Mesenchymal stem cell (in vitro differentiated cells and primary cell): Measurements from ENCODE around the gene INSIG1.

Experiments
- DNase-seq: peaks from one replicate; pipeline ENCODE4 v3.0.0-alpha.2; 2013
- H2AFZ ChIP-seq: one replicate; pipeline ENCODE4 v1.6.1; 2013; ENCODE audit warnings: low read depth, mild to moderate bottlenecking, control low read depth, inconsistent platforms, low read length, moderate library complexity
- H2AK5ac ChIP-seq: 2 replicates; pipeline ENCODE4 v1.6.1; 2013; ENCODE audit warnings: low read length, moderate library complexity, mild to moderate bottlenecking, inconsistent platforms; ENCODE audit not compliant: severe bottlenecking
- H2BK120ac ChIP-seq: one replicate; pipeline ENCODE4 v1.6.1; 2013; ENCODE audit warnings: low read depth, mild to moderate bottlenecking, inconsistent platforms, low read length, moderate library complexity
- H2BK12ac ChIP-seq, 2 experiments: one replicate each; pipeline ENCODE4 v1.6.1; 2013; ENCODE audit warnings: inconsistent platforms in 2 of 2, low read length in 2 of 2, mild to moderate bottlenecking in 2 of 2, moderate library complexity in 2 of 2, control low read depth in 1 of 2
- H2BK15ac ChIP-seq: one replicate; pipeline ENCODE4 v1.6.1; 2013; ENCODE audit warnings: mild to moderate bottlenecking, low read depth, inconsistent platforms; ENCODE audit not compliant: poor library complexity, severe bottlenecking
- H2BK5ac ChIP-seq: 2 replicates; pipeline ENCODE4 v1.6.1; 2013; ENCODE audit warnings: low read depth, mild to moderate bottlenecking, low read length, control low read depth, inconsistent platforms; ENCODE audit not compliant: poor library complexity, severe bottlenecking
- H3K14ac ChIP-seq, 2 experiments: one replicate each; pipeline ENCODE4 v1.6.1; 2013; ENCODE audit warnings: inconsistent platforms in 2 of 2, low read length in 2 of 2, control low read depth in 1 of 2, mild to moderate bottlenecking in 1 of 2, moderate library complexity in 1 of 2
- H3K18ac ChIP-seq, 2 experiments: one replicate each; pipeline ENCODE4 v1.6.1; 2013; ENCODE audit warnings: inconsistent platforms in 2 of 2, low read length in 2 of 2, control low read depth in 1 of 2, low read depth in 1 of 2, mild to moderate bottlenecking in 1 of 2
- H3K23ac ChIP-seq, 2 experiments: one replicate each; pipeline ENCODE4 v1.6.1; 2013; ENCODE audit warnings: inconsistent platforms in 2 of 2, low read length in 2 of 2, mild to moderate bottlenecking in 2 of 2, moderate library complexity in 2 of 2, control low read depth in 1 of 2
- H3K27ac ChIP-seq: 2 replicates; pipeline ENCODE4 v1.5.1; 2013; ENCODE audit warnings: mild to moderate bottlenecking, moderate library complexity, low read length, control low read depth, inconsistent platforms; ENCODE audit not compliant: poor library complexity, severe bottlenecking
- H3K27me3 ChIP-seq, 2 experiments: 2 replicates each; pipeline versions ENCODE4 v1.6.1 to v1.7.0; 2013; ENCODE audit warnings: low read length in 2 of 2, mild to moderate bottlenecking in 2 of 2, moderate library complexity in 2 of 2, control low read depth in 1 of 2, inconsistent platforms in 1 of 2; ENCODE audit not compliant: control insufficient read depth in 1 of 2, insufficient read depth in 1 of 2
- H3K36me3 ChIP-seq, 2 experiments: 2 replicates each; pipeline versions ENCODE4 v1.6.1 to v1.7.0; 2013; ENCODE audit warnings: low read length in 2 of 2, control low read depth in 1 of 2, inconsistent platforms in 1 of 2, low read depth in 1 of 2, mild to moderate bottlenecking in 1 of 2; ENCODE audit not compliant: insufficient read depth in 2 of 2, control insufficient read depth in 1 of 2
- H3K4ac ChIP-seq, 2 experiments: one replicate each; pipeline ENCODE4 v1.6.1; 2013; ENCODE audit warnings: inconsistent platforms in 2 of 2, low read length in 2 of 2, mild to moderate bottlenecking in 2 of 2, moderate library complexity in 2 of 2, control low read depth in 1 of 2, low read depth in 1 of 2
- H3K4me1 ChIP-seq: 2 replicates; pipeline ENCODE4 v1.6.1; 2013; ENCODE audit warnings: low read depth, low read length, control low read depth; ENCODE audit not compliant: control insufficient read depth, insufficient read depth
- H3K4me2 ChIP-seq: 2 replicates; pipeline ENCODE4 v1.6.1; 2013; ENCODE audit warnings: low read length, mild to moderate bottlenecking, inconsistent platforms; ENCODE audit not compliant: poor library complexity, severe bottlenecking
- H3K4me3 ChIP-seq, 2 experiments: 2 replicates each; pipeline versions ENCODE4 v1.5.1 to v1.7.0; 2013; ENCODE audit warnings: low read length in 2 of 2, mild to moderate bottlenecking in 2 of 2, control low read depth in 1 of 2, low read depth in 1 of 2; ENCODE audit not compliant: insufficient read depth in 1 of 2
- H3K79me1 ChIP-seq: replicated peaks from 2 replicates; pipeline ENCODE4 v1.6.1; 2013; ENCODE audit warnings: mild to moderate bottlenecking, control low read depth, low read length, inconsistent platforms; ENCODE audit not compliant: poor library complexity, severe bottlenecking
- H3K9ac ChIP-seq: 2 replicates; pipeline ENCODE4 v1.7.0; 2013; ENCODE audit warnings: mild to moderate bottlenecking, low read length, moderate library complexity
- H3K9me3 ChIP-seq: 2 replicates; pipeline ENCODE4 v1.7.0; 2013; ENCODE audit warnings: mild to moderate bottlenecking, low read length; ENCODE audit not compliant: control insufficient read depth
- H4K8ac ChIP-seq: one replicate; pipeline ENCODE4 v1.6.1; 2013; ENCODE audit warnings: inconsistent platforms, mild to moderate bottlenecking, low read length, moderate library complexity
- H4K91ac ChIP-seq: one replicate; pipeline ENCODE4 v1.6.1; 2013; ENCODE audit warnings: mild to moderate bottlenecking, low read length, inconsistent platforms
- WGBS: methylation state at CpG from one replicate; pipeline ENCODE4 v1.1.7; 2013; ENCODE audit warnings: mixed read lengths; 5-methylcytosine and 5-hydroxymethylcytosine counted together

INSIG1 gene

DNA sequence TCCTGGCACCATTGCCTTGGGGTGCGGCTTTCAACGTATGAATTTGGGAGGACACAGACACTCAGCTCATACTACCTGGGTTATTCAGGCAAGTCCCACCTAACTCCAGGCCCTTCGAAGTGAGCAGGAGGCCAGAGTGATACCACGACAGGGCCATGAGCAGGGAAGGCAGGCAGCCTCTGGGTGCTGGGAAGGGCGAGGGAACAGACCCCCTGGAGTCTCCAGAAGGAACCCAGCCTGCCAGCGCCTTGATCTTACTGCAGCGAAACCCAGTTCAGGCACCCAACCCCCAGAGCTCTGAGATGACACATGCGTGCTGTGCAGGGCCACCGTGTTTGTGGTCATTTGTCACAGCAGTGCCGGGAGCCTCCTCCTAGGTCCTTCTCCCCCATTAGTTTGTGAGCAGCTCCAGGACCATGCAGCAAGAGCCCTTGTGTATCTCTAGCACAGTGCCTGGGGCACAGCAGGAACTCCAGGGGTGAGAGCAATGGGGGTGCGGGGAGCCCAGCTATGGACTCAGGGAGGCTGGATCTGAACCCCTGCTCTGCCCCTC, 7.7 kb upstream of the INSIG1 start:
- Histone ChIP-seq H3K4me2 (no peak overlapping the region), H2AFZ (no peak overlapping the region), H3K4me1 (peaks cover 4% of the 10 kb centered on the region), H3K27me3 (peaks cover 5 to 11% of the 10 kb centered on the region in 2 experiments), H3K4ac (no peak overlapping the region), H3K23ac (no peak overlapping the region), H2AK5ac (no peak overlapping the region), H2BK120ac (no peak overlapping the region), H2BK15ac (no peak overlapping the region), H2BK5ac (no peak overlapping the region), H3K79me1 (no peaks in the 10 kb centered on the region), H3K36me3 (no peaks in the 10 kb centered on the region), H4K91ac (no peak overlapping the region), H3K9ac (no peak overlapping the region), H4K8ac (no peak overlapping the region), H3K9me3 (no peaks in the 10 kb centered on the region), H3K27ac (no peak overlapping the region), H2BK12ac (no peak overlapping the region), H3K4me3 (no peak overlapping the region), H3K18ac (no peak overlapping the region), H3K14ac (no peak overlapping the region)
- 95% methylated on average over 11 of the region's 11 CpGs for WGBS
- no peak for DNase-seq

- H2BK15ac ChIP-seq: no peak overlapping the region
- no peak overlapping the region for H2AK5ac ChIP-seq
- H3K4me3 ChIP-seq: no peak overlapping the region
- no peak overlapping the region for H3K27ac ChIP-seq
- peak; percentile 80 for DNase-seq
- H2BK5ac ChIP-seq: no peak overlapping the region
- no peaks in the 10 kb centered on the region for H3K36me3 ChIP-seq
- H3K9ac ChIP-seq: no peak overlapping the region
- H3K4me2 ChIP-seq: no peak overlapping the region
- H4K8ac ChIP-seq: no peak overlapping the region
- no peaks in the 10 kb centered on the region for H3K79me1 ChIP-seq
- H3K23ac ChIP-seq: no peak overlapping the region
- H3K27me3 ChIP-seq: peaks cover 0 to under 1% of the 10 kb centered on the region in 2 experiments
- no peak overlapping the region for H3K14ac ChIP-seq
- no peak overlapping the region for H2AFZ ChIP-seq
- H4K91ac ChIP-seq: no peak overlapping the region
- H3K9me3 ChIP-seq: no peaks in the 10 kb centered on the region
- H3K4ac ChIP-seq: no peak overlapping the region
- H2BK120ac ChIP-seq: no peak overlapping the region
- peak overlapping the region; percentile 1 to 29 for H2BK12ac ChIP-seq
- 26% methylated on average over 5 of the region's 5 CpGs for WGBS
- H3K18ac ChIP-seq: peak overlapping the region in 1 of 2 experiments; percentile 40
- H3K4me1 ChIP-seq: peaks cover 4% of the 10 kb centered on the region
Measured at GRCh38 chr7:155291045-155291530, 6.6 kb upstream of the INSIG1 start.

- no peak overlapping the region for H2AK5ac ChIP-seq
- no peak overlapping the region for H3K4me3 ChIP-seq
- no peak overlapping the region for H4K91ac ChIP-seq
- no peak overlapping the region for H2BK5ac ChIP-seq
- DNase-seq: no peak
- no peak overlapping the region for H3K27ac ChIP-seq
- H2BK15ac ChIP-seq: no peak overlapping the region
- H3K23ac ChIP-seq: no peak overlapping the region
- peak overlapping the region; percentile 27 for H2BK120ac ChIP-seq
- no peak overlapping the region for H3K4me2 ChIP-seq
- H2AFZ ChIP-seq: no peak overlapping the region
- no peaks in the 10 kb centered on the region for H3K27me3 ChIP-seq
- no peak overlapping the region for H4K8ac ChIP-seq
- H3K18ac ChIP-seq: peak overlapping the region in 1 of 2 experiments; percentile 40
- H3K36me3 ChIP-seq: no peaks in the 10 kb centered on the region
- no peak overlapping the region for H3K14ac ChIP-seq
- peaks cover 2% of the 10 kb centered on the region for H3K79me1 ChIP-seq
- 91% methylated on average over 5 of the region's 5 CpGs for WGBS
- no peak overlapping the region for H3K9ac ChIP-seq
- H3K4me1 ChIP-seq: peaks cover 10% of the 10 kb centered on the region
- H3K4ac ChIP-seq: no peak overlapping the region
- peak overlapping the region in 1 of 2 experiments; percentile 29 for H2BK12ac ChIP-seq
- H3K9me3 ChIP-seq: no peaks in the 10 kb centered on the region
Measured at GRCh38 chr7:155291729-155292128, 5.9 kb upstream of the INSIG1 start.

GRCh38 chr7:155292680-155293226, 4.9 kb upstream of the INSIG1 start:
- no peak overlapping the region for H2AK5ac ChIP-seq
- 57% methylated on average over 7 of the region's 7 CpGs for WGBS
- H3K4ac ChIP-seq: no peak overlapping the region
- H4K8ac ChIP-seq: no peak overlapping the region
- H3K36me3 ChIP-seq: no peaks in the 10 kb centered on the region
- H2BK5ac ChIP-seq: no peak overlapping the region
- H2BK12ac ChIP-seq: peak overlapping the region in 1 of 2 experiments; percentile 22
- no peak overlapping the region for H3K14ac ChIP-seq
- DNase-seq: peak; percentile 42
- H2BK15ac ChIP-seq: no peak overlapping the region
- no peaks in the 10 kb centered on the region for H3K9me3 ChIP-seq
- H3K4me1 ChIP-seq: peaks cover 14% of the 10 kb centered on the region
- no peak overlapping the region for H3K27ac ChIP-seq
- H3K4me3 ChIP-seq: no peak overlapping the region
- H3K23ac ChIP-seq: no peak overlapping the region
- peak overlapping the region; percentile 0 for H4K91ac ChIP-seq
- H2BK120ac ChIP-seq: no peak overlapping the region
- H3K18ac ChIP-seq: peak overlapping the region in 1 of 2 experiments; percentile 44
- peaks cover 2% of the 10 kb centered on the region for H3K79me1 ChIP-seq
- H3K4me2 ChIP-seq: no peak overlapping the region
- no peak overlapping the region for H3K9ac ChIP-seq
- H2AFZ ChIP-seq: no peak overlapping the region
- no peaks in the 10 kb centered on the region for H3K27me3 ChIP-seq
